ENCODE data around the gene HMCN1. TPM values are rescaled to one million over a fixed set of nuclear protein-coding genes. Genes with fewer than 3 reads are reported as not detected.

The HMCN1 gene
- total and polyA plus RNA-seq, 12 donors, result 0.56 to 5.8 (median 2.7) TPM

- Histone ChIP-seq H3K4me1 (replicated peaks in 1 of 2) (no peaks in the 10 kb centered on the region), H3K4me3 (no peak overlapping the region), H3K27me3 (no peaks in the 10 kb centered on the region), H3K9me3 (replicated peaks in 1 of 3) (no peaks in the 10 kb centered on the region), H3K27ac (no peak overlapping the region), H3K36me3 (replicated peaks in 1 of 2) (no peaks in the 10 kb centered on the region)
- DNase-seq, result no peak
- TF ChIP-seq POLR2A (IDR thresholded peaks at IDR 0.05) (no peak), CTCF (IDR thresholded peaks at IDR 0.05) (no peak)
- WGBS, 4 donors, result 79 to 93% (median 88%) methylated on average over 4 of the region's 4 CpGs
- intact Hi-C loops (cut with DNase I), result no loop called here
Observed at GRCh38 chr1:185942961-185943360, 208.8 kb downstream of the HMCN1 start.

- H3K27me3 ChIP-seq, result no peaks in the 10 kb centered on the region
- no peak overlapping the region for H3K27ac ChIP-seq
- H3K4me3 ChIP-seq, result no peak overlapping the region
- intact Hi-C loops (cut with DNase I), result no loop called here
- DNase-seq, result no peak
- TF ChIP-seq CTCF (IDR thresholded peaks at IDR 0.05) (no peak), POLR2A (IDR thresholded peaks at IDR 0.05) (no peak)
- no peaks in the 10 kb centered on the region for H3K36me3 ChIP-seq (replicated peaks in 1 of 2)
- WGBS, 4 donors, result 45 to 69% (median 59%) methylated on average over 1 of the region's 1 CpG
- no peaks in the 10 kb centered on the region for H3K9me3 ChIP-seq (replicated peaks in 1 of 3)
- no peaks in the 10 kb centered on the region for H3K4me1 ChIP-seq (replicated peaks in 1 of 2)
Observed at GRCh38 chr1:185956881-185957280, 222.7 kb downstream of the HMCN1 start.

- intact Hi-C loops (cut with DNase I), result no loop called here
- no peaks in the 10 kb centered on the region for H3K9me3 ChIP-seq (replicated peaks in 1 of 3)
- WGBS, 4 donors, result 74 to 81% (median 76%) methylated on average over 3 of the region's 3 CpGs
- H3K4me3 ChIP-seq, result no peak overlapping the region
- no peaks in the 10 kb centered on the region for H3K36me3 ChIP-seq (replicated peaks in 1 of 2)
- TF ChIP-seq POLR2A (IDR thresholded peaks at IDR 0.05) (no peak), CTCF (IDR thresholded peaks at IDR 0.05) (no peak)
- H3K27me3 ChIP-seq, result no peaks in the 10 kb centered on the region
- no peak for DNase-seq
- no peak overlapping the region for H3K27ac ChIP-seq
- no peaks in the 10 kb centered on the region for H3K4me1 ChIP-seq (replicated peaks in 1 of 2)
Observed at GRCh38 chr1:185957441-185958363, 223.5 kb downstream of the HMCN1 start.

GRCh38 chr1:185960422-185961321, 226.5 kb downstream of the HMCN1 start:
- no peak overlapping the region for H3K4me3 ChIP-seq
- no peaks in the 10 kb centered on the region for H3K4me1 ChIP-seq (replicated peaks in 1 of 2)
- H3K9me3 ChIP-seq (replicated peaks in 1 of 3), result no peaks in the 10 kb centered on the region
- TF ChIP-seq CTCF (IDR thresholded peaks at IDR 0.05) (no peak), POLR2A (IDR thresholded peaks at IDR 0.05) (no peak)
- H3K27ac ChIP-seq, result peak overlapping the region in 1 of 5 donors; percentile 31
- DNase-seq, result peak in 5 of 7 donors; percentile 3 to 63 (median 21)
- 53 to 62% (median 61%) methylated on average over 5 of the region's 5 CpGs for WGBS, 4 donors
- H3K27me3 ChIP-seq, result no peaks in the 10 kb centered on the region
- no peaks in the 10 kb centered on the region for H3K36me3 ChIP-seq (replicated peaks in 1 of 2)
- intact Hi-C loops (cut with DNase I), result no loop called here

Measured in adrenal gland (tissue), 12 donors.